ENCODE results near the gene RAB36.

GRCh38 chr22:23137468-23137867 is 7.8 kb upstream of the RAB36 start:
- no peak for TF ChIP-seq POLR2A (IDR thresholded peaks at IDR 0.05; ENCODE audit: low read length)
- no peak for TF ChIP-seq GATA1 (IDR thresholded peaks at IDR 0.05; ENCODE audit: low read depth, low read length)

Measured in erythroblast (primary cell).